Ecto neural progenitor cell (in vitro differentiated cells): ENCODE measurements around the gene PTPRC.

ENCODE experiments used
- DNase-seq: peaks from one replicate; pipeline ENCODE4 v3.0.0-alpha.2; 2018; ENCODE audit warnings: low spot score

PTPRC gene

DNA sequence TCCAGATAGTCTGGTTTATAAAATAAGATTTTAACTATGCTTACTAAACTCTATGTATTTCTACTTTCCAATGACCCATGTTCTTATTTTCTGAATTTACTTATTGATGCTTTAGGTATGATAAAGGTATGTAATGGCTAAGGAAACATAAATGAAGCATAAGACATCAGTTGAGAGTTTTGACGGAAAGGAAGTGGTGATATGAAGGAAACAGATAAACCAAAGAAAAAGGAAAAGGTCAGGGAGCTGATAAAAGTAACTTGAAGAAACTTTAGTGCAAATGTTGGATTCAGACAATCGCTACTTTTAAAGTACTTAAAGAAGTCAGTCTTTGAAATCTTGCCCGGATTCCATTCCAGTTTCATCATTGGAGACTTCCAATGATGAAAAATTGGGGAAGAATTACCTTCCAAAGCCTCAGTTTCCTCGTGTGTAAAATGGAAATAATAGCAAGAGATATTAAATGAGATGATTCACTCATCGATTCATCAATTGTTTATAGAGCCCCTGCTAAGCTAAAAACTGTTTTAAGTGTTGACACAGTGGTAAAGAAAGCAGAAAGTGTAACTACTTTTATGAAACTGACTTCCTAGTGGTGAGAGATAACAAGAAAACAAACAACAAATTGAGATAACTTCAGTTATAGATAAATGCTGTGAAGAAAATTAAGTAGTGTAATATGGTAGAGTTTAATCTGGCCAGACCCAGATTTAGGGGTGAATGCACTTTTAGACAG, 10.6 kb downstream of the PTPRC start:
- DNase-seq = no peak

DNA sequence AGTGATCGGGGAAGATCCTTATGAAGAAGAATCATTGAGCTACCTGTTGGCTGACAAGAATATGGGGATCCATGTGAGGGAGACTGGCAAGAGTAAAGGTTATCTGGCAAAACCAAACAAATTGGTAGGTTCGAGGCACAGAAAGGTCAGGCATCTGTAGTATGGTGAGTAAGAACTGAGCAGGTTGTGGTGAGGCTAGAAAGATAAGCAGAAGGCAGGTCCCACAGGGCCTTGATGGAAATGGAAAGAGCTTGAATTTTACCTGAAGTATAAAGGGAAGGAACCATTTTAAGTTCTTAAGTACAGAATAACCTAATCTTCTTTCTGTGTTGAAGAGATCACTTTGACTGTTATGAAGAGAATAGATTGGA, 11.1 kb downstream of the PTPRC start:
- no peak for DNase-seq

DNA sequence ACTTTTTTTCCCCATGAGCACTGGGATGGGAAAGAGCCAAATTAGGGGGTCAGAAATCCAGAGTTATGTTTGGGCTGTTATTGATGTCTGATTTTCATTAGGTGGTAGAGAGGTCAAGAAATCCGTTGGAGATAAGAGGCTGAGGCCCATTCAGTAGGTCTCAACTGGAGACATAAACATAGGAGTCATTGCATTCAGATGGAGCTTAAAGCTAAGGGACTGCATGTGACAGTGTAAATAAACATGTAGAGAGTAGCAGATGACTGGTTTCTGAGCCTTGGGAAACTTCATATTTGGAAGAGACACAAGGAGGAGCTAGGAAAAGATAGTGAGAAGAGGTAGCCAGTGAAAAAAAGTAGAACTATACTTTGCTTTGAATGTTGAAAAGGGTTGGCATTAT, 11.7 kb downstream of the PTPRC start:
- DNase-seq = no peak

DNA sequence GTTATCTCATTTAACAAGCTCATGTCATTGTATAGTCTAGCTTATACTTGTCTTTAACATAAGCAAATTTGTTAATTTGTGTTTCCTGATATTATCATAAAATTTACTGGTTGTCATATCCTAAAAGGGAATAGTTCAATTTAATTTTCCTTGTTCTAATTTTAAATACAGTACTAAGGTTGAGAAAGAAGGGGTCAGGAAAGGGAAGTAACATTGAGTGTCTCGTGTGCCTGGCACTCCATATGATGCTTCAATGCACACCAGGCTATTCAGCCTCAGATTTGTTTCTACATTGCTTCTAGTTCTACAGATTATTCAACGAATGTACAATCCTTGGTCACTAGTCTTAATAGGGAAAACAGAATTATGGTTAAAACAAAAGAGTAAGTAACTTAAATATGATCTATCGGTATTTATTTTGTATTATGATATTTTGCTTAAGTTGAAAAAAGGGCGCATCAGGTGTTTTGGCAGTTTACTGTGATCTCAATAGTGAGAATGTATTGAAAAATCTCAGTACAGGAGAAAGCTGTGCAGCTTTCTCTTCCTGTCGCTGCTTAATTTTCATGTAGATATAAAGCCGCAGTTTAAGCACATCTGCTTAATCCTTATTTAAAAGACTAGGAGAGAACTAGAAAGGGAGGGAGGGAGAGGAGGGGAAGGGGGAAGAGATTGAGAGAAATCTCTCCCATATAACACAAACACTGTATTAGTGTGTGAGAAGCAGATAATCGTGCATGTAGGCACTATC, 13.0 kb downstream of the PTPRC start:
- no peak for DNase-seq

DNA sequence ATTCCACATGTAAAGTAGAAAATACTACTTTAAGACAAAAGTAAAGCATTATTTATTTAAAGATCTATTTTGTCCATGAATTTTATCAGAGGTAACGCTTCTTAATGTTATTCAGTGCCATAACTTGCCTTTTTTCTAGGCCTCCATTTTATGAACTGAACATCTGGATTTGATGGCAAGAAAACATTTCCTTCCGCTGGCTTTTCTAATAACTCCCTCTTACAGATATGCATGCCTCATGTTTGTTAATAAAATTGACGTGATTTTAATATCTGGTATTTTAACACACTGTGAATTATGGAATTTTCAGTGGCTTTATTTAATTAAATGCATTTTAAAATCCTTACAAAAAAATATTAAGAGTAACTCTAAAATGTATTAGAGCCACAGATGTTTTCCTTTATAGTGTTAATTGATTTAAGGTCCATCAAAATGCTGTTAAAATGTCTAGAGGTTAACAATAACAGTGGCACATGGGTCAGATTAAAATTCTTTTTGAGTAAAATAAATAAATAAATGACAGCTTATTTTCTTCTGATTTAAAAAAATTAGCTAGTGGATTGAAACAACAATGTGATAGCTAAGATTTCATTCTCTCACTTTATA, 15.1 kb downstream of the PTPRC start:
- no peak for DNase-seq

DNA sequence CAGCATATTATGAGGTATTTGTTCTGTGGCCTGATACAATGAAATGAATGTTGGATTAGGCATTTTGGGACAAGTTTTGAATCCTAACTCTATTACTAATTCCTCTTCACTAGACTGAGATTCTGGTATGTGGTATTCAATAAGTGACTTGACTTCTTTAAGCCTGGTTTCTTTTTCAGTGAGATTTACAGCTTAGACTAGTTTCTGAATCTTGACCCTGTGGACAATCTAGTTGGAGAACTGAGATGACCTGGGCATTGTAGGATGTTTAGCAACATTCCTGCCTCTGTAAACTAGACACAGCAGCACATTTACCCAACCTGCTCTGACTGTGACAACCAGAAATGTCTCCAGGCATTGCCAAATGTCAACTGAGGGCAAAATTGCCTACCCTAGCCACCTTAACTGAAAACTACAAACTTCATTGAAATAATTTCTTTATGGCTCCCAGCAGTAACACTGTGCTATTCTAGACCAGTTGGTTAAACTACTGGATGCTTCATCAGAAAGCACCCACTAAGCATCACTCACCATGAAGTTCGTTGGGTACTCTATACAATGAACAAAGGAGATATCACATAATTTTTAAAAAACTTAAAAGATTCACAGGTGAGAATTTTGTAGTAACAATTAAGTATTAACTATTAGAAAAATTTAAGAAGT, 16.8 kb downstream of the PTPRC start:
- DNase-seq = no peak

DNA sequence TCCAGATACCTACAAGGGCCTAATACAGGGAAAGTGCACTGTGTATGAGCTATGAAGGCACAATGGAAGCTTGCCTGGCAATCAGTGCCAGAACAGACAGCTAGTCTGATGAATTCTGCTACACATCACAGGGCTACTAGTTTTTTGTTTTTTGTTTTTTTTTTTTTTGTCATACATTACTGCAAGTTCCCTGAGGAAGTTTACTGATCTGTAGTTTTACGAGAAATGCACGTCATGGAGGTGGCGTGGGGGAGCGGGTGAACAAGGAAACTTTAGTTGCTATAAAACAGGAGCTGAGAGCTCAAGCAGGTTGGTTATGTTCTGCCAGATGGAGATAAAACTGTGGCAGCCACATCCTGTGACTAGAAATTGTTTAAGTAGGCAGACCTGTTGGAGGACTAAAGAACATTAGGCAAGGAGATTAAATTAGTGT, 17.7 kb downstream of the PTPRC start:
- no peak for DNase-seq

DNA sequence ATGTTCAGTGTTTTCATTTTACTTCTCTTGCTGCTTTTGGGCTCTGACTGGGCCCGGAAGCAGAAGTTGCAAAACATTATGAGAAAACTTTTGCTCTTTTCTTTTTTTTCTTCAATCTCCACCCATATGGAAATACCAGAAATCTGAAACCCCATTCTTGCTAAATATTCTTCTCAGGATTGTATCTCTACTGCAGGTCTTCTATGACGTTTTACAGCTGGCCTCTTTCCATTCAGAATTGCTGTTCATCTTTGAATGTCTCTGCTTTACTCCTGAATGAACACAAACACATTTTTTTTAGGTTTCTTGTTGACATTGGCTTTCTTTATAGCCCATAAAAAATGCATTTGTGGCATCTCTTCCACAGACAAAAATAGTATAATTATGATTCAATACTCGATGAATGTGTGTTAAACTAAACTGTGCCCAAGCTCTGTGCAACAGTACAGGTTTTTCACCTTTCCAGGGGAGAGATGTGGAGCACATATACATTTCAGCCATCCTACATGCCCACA, 18.8 kb downstream of the PTPRC start:
- no peak for DNase-seq

DNA sequence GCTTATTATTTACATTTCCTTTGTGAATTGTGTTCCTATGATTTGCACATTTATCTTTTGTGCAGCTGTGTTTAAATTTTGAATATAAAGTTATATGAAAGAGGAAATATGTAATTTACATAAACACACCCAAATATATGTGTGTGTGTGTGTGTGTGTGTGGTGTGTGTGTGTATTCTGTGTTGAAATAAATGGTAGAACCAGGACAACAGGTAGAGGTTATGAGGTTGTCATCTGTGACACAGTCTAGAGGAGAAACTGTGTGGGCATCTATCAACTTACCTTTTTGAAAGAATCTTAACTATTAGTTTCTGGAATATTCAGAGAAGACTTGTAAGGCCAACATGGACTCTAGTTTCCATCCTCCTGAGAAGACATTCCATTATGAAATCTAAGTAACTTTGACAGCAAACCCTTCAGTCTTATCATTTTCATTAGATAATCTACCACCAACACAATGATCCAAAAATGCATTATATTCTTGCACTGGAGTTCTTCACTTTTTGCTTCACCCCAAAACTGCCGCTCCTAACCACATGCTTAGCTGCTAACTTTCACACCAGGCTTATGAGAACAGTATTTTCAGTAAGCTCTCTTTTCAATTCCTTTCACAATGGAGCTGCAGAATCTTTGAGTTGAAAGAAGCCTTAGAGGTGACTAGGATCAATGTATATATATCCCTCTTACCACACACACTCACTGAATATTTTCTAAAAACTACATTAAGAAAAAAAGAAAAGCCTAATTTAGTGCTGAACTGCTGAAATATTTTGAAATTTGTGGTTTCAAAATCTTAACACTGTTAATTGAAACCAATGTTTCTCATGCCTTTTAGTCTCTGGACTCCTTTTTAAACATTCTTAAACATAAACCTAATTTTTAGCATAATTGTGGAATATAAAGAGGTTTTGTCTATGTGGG, 21.8 kb downstream of the PTPRC start:
- DNase-seq = no peak

DNA sequence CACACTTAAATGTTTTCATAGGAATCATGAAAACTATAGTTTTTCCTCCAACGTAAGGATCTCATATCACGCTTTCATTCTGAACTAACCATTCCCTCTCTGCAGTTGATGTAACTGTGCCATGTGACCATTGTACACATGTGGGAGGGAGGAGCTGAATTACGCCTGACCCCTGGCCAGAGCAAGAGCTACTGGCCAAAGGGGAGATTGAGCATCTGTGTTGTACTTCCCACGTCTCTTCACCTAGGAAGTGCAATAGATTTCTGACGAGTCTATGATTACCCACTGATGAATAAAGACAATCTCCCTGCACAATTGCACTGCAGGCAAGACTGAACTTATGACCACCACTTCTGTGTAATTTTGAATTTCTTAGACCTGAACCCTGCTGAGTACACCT, 24.0 kb downstream of the PTPRC start:
- DNase-seq = no peak

DNA sequence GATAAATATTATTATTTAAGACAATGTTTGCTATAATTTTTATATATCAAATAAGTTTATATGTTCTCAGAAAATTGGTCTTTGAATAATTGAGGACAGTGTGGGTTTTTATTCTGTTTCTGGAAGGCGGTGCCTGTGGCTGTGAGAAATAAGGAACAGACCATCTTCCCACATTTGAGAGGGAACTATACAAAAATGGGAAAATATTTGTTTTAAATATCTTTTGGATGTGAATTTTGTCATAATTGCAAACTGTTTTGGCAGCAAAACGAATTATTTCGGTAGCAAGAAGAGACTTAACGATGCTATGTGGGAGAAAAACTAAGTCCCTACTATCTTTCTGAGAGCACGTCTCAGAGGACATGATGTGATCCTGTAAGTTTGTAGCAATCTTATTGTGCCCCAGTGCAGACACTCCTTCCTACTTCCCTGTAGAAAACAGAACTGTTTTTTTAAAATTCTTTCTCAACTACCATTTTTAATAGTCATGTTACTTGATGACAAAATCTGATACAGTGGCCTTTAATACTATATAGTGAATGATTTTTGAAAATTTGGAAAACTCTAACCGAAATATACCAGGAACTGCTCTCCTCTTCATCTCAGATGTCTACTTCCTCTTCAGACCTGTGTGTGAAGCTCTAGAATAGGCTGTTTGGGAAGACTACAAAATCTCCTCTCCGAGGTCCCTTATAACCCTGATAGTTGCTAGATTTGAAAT, 25.4 kb downstream of the PTPRC start:
- DNase-seq = no peak

DNA sequence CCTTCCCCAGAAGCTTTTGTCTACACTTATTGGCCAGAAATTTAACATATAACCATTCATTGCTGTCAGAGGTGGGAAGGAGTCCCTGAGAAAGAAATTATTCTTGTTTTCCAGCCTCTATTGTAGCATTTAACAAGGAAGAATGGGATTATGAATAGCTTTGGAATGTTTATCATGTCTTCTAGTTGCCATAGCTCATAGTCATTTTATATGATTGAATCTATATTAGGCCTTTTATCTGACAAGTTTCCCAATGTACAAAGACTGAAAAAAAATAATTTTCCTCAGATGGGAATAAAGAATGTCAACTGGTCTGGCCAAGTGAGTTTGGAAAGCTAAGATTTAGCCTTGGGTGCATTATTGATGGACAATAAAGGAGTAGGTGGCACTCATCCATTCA, 28.3 kb downstream of the PTPRC start:
- DNase-seq = no peak

DNA sequence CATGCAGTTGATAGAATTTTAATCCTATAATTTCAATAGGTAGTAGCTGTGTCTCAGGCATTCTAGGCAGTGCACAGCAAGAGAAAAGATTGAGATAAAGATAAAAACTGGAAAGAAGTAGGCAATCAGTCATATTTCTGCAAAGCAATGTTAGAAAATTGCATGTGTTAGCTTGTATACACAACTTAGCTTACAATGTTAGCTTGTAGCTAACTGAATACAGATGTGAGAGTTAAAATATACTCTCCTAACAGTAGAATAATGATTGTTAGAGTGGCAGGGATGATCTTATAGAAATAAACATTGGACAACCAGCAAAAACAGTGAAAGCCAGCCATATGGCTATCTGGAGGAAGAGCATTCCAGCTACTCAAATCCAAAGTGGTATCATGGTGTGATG, 29.0 kb downstream of the PTPRC start:
- DNase-seq = no peak

DNA sequence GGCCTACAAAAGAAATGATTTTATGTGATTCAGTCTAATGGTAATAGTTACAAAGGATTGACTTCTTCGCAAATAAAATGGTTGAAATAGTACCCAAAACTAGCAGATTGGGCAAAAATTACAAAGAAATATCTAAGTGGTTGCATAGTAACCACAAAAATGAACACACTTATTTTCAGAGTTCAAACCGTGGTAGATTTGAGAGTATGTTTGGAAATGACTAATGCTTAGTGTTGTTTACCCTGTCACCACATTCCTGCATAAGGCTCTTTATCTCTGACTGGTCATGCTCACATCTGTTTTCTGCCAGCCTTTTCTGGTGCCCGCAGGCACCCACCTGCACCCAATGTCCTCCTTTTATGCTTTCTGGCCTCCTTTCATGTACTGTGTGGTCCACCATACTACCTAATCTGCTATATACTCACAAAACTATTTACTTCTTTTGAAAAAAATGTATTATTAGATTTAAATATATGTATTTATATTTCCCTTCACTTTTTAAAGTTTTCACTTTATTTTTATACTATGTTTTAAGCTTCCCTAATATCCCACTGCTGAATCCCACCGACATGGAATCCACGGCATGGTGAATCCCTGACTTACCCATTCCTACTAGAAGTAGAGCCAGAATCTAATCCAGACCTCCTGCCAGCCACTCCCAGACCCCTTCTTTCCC, 30.3 kb downstream of the PTPRC start:
- no peak for DNase-seq

DNA sequence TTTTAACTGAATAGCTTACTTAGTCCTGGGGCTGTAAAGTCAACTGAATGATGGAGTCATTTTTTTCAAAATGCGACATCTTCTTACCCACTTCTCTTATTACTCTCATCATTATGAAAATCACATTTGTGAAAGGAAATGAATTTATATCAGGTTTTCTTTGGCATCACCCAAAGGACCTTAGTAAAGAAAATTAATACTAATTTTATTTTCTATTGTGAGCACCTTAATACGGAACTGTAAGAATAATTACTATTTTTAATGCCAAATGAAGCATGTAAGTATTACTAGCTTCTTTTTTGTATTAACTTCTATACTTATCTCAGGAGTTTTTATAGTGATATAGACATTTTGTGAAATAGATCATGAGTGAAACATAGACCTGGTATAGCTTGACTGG, 30.9 kb downstream of the PTPRC start:
- no peak for DNase-seq

DNA sequence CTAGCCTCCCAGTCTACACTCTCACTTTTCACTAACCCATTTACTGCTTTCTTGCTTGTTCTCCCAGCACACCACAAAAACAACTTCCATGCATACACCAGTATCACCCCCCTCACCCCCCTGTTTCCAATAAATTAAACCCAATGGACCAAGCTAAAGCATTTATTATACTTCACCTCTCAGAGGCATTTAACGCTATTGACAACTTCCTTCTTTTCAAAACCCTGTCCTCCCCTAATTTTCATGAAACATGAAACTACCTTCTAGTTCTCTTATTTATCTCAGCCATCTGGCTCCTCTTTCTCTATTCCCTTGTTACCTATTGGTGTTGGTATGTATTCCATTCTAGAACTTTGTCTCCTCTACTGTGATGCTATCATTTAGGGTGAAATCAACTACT, 32.3 kb downstream of the PTPRC start:
- no peak for DNase-seq

DNA sequence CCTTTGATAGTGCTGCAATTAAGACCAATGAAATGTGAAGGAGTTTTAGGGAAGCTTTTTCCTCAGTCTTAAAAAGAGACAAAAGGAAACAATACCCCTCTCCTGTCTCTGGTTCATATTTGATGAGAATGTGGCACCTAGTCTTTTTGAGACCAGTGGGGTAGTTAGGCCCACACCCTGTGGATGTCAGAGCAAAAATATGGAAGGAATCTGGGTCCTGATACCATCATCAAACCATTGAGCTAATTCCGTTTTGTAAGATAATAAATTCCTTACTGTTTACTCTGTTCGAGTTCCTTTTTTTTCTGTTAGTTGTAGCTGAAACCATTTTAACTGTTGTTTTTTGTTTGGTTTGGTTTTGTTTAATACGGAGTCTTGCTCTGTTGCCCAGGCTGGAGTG, 33.3 kb downstream of the PTPRC start:
- no peak for DNase-seq

DNA sequence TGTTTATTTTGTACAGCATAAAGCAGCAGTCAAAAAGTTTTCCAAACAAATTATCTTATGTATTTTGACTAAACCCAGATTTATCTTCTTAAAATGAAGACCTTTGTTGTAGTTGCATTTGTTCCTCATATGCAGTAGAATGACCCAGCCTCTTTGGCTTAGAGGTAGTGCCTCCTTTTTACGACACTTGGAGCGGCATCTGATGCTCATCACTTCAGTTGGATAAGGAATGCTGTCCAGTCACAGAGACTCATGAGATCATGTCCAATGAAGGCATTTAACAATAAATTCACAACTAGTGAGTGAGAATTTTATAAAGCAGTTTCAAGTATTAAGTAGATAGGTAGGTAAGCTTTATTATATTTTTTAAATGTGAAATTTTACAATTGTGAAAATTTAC, 35.2 kb downstream of the PTPRC start:
- no peak for DNase-seq

DNA sequence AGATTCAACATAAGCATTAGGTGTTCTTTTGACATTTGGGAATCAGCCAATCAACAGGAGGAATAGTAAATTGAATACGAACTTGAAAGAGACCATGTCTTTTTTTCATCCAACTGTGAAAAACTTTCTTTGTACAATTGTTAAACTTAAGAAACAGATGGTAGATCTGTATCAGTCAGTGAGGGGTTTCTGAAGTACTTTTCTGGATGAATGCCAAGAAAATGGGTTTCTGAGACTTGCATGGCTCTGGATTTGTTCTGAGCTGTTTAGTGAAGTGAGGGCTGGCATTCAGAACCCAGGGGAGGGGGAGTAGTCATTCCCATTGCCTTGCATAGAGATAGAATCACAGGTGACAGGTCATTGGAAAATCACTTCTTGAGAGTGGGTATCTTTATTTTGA, 37.4 kb downstream of the PTPRC start:
- DNase-seq = no peak

DNA sequence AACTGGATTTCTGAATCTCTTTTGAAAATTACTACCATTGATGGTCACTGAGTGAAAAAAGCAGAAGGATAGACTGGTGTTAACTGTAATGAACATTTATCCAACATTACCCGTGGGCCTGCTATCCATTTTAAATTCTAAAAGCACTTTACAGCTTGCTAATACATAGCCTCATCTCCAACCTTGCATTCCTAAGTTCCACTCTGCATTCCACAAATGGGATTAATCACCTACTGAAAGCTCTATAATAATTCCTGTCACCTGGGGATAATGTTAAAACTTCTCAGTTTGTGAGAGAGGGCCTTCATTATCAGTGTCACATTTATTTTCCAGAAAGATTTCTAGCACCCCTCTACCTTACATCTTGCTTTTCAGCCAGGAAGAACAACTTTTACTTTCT, 38.2 kb downstream of the PTPRC start:
- DNase-seq = no peak
